Breast epithelium (tissue), 3 donors: ENCODE data around the gene KIF3B.

Experiments used
- POLR2A ChIP-seq: fragments of 450-650 bp; IDR thresholded peaks from one replicate; pipeline ENCODE4 v1.6.1; 2016; ENCODE audit warnings: antibody characterized with exemption, mild to moderate bottlenecking, moderate library complexity
- TF ChIP-seq, protein P1 (sequence below), 3 donors: fragments of 450-650 bp; IDR thresholded peaks; one replicate each; pipeline ENCODE4 v1.5.1; 2016 to 2017; ENCODE audit warnings: antibody characterized with exemption in 3 of 3, mild to moderate bottlenecking in 3 of 3, moderate library complexity in 3 of 3

DNA sequence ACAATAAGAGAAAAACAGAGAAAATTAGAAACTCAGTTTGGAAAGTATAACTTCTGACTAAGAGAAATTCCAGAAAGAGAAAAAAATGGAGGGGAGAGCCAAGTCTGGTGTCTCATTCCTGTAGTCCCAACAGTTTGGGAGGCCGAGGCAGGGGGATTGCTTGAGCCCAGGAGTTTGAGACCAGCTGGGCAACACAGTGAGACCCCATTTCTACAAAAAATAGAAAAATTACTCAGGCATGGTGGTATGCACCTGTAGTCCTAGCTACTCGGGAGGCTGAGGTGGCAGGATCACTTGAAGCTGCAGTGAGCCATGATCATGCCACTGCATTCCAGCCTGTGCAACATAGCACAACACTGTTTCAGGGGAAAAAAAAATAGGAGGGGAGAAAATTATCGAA lies 3.1 kb upstream of the KIF3B start:
- no peak for TF ChIP-seq POLR2A
- TF ChIP-seq, protein P1, sequence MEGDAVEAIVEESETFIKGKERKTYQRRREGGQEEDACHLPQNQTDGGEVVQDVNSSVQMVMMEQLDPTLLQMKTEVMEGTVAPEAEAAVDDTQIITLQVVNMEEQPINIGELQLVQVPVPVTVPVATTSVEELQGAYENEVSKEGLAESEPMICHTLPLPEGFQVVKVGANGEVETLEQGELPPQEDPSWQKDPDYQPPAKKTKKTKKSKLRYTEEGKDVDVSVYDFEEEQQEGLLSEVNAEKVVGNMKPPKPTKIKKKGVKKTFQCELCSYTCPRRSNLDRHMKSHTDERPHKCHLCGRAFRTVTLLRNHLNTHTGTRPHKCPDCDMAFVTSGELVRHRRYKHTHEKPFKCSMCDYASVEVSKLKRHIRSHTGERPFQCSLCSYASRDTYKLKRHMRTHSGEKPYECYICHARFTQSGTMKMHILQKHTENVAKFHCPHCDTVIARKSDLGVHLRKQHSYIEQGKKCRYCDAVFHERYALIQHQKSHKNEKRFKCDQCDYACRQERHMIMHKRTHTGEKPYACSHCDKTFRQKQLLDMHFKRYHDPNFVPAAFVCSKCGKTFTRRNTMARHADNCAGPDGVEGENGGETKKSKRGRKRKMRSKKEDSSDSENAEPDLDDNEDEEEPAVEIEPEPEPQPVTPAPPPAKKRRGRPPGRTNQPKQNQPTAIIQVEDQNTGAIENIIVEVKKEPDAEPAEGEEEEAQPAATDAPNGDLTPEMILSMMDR (IDR thresholded peaks at IDR 0.05): no peak
